ENCODE results near the gene MBP.

DNA sequence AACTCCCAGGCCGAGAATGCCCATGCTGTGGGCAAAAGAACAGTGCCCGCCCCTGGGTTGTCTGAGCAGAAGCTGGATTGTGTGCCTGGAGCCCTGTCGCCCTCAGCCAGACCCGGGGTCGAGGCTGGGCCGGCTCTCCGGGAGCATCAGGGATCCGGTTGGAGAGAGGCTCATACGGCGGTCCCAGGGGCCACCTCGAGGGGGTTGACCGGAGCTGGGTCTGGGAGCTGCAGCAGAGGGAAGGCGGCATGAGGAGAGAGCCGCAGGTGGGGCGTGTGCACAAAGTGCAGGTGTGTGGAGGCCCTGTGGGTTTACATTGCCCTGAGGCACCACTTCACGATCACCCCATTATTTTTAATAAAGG lies 39.5 kb downstream of the MBP start:
- TF ChIP-seq POLR2AphosphoS5 (IDR thresholded peaks at IDR 0.05; ENCODE audit: borderline replicate concordance, low read depth, low read length) (no peak), EZH2 (IDR thresholded peaks at IDR 0.05) (no peak), FOXP2 (optimal IDR thresholded peaks at IDR 0.05; ENCODE audit: control extremely low read depth, extremely low read length, insufficient read depth) (no peak)
